ENCODE data around the gene NEGR1.

The NEGR1 gene

GRCh38 chr1:71462247-71462646 is 820.1 kb downstream of the NEGR1 start:
- no peak for DNase-seq (ENCODE audit: low spot score)

GRCh38 chr1:71461416-71461815 is 820.9 kb downstream of the NEGR1 start:
- no peak for DNase-seq (ENCODE audit: low spot score)

GRCh38 chr1:71448444-71448843 is 833.9 kb downstream of the NEGR1 start:
- no peak for DNase-seq (ENCODE audit: low spot score)

- no peak for DNase-seq (ENCODE audit: low spot score)
Observed at GRCh38 chr1:71438626-71439025, 843.7 kb downstream of the NEGR1 start.

GRCh38 chr1:71435951-71436350 is 846.4 kb downstream of the NEGR1 start:
- no peak for DNase-seq (ENCODE audit: low spot score)

- DNase-seq (ENCODE audit: low spot score), result no peak
Observed at GRCh38 chr1:71434240-71434639, 848.1 kb downstream of the NEGR1 start.

GRCh38 chr1:71428029-71428428 is 854.3 kb downstream of the NEGR1 start:
- DNase-seq (ENCODE audit: low spot score), result no peak

- DNase-seq (ENCODE audit: low spot score), result no peak
Observed at GRCh38 chr1:71427066-71427465, 855.3 kb downstream of the NEGR1 start.

GRCh38 chr1:71424536-71424935 is 857.8 kb downstream of the NEGR1 start:
- DNase-seq (ENCODE audit: low spot score), result no peak

- DNase-seq (ENCODE audit: low spot score), result no peak
Observed at GRCh38 chr1:71422221-71422620, 860.1 kb downstream of the NEGR1 start.

- DNase-seq (ENCODE audit: low spot score), result no peak
Observed at GRCh38 chr1:71417421-71417820, 864.9 kb downstream of the NEGR1 start.

- no peak for DNase-seq (ENCODE audit: low spot score)
Observed at GRCh38 chr1:71414179-71414578, 868.2 kb downstream of the NEGR1 start.

GRCh38 chr1:71413441-71414175 is 868.7 kb downstream of the NEGR1 start:
- no peak for DNase-seq (ENCODE audit: low spot score)

GRCh38 chr1:71400050-71400449 is 882.3 kb downstream of the NEGR1 start:
- no peak for DNase-seq (ENCODE audit: low spot score)

GRCh38 chr1:71399594-71399993 is 882.7 kb downstream of the NEGR1 start:
- no peak for DNase-seq (ENCODE audit: low spot score)

GRCh38 chr1:71393301-71393700 is 889.0 kb downstream of the NEGR1 start:
- DNase-seq (ENCODE audit: low spot score), result no peak

- no peak for DNase-seq (ENCODE audit: low spot score)
Observed at GRCh38 chr1:71390518-71390917, 891.8 kb downstream of the NEGR1 start.

- DNase-seq (ENCODE audit: low spot score), result no peak
Observed at GRCh38 chr1:71377886-71378285, 904.5 kb downstream of the NEGR1 start.

GRCh38 chr1:71372496-71372895 is 909.8 kb downstream of the NEGR1 start:
- no peak for DNase-seq (ENCODE audit: low spot score)

GRCh38 chr1:71371581-71371980 is 910.8 kb downstream of the NEGR1 start:
- no peak for DNase-seq (ENCODE audit: low spot score)

- no peak for DNase-seq (ENCODE audit: low spot score)
Observed at GRCh38 chr1:71364236-71364635, 918.1 kb downstream of the NEGR1 start.

GRCh38 chr1:71362691-71363090 is 919.6 kb downstream of the NEGR1 start:
- DNase-seq (ENCODE audit: low spot score), result no peak

- DNase-seq (ENCODE audit: low spot score), result no peak
Observed at GRCh38 chr1:71362076-71362475, 920.3 kb downstream of the NEGR1 start.

GRCh38 chr1:71357708-71358107 is 924.6 kb downstream of the NEGR1 start:
- DNase-seq (ENCODE audit: low spot score), result no peak
